GM19240 (cell line): ENCODE data around the gene ADIG.

Experiments used
- DNase-seq: peaks from one replicate; pipeline ENCODE4 v3.0.0; 2011; ENCODE audit warnings: low spot score; ENCODE audit not compliant: insufficient read length

Gene ADIG

DNA sequence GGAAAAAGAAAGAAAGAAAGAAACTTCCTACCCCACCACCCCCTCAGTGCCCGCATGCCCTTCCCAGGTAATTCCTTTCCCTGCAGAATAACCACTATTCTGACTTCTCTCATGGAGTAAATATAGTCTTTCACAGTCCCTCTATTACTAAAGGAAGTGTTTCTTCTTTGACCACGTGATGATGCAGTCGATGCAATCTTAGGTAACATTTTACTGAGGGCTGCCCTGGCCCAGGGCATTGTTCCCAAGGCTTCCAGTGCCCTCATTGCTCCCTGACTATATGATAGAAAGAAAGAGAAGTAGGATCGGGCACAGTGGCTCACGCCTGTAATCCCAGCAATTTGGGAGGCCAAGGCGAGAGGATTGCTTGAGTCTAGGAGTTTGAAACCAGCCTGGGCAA is 49.7 kb downstream of the ADIG start:
- DNase-seq, result no peak

DNA sequence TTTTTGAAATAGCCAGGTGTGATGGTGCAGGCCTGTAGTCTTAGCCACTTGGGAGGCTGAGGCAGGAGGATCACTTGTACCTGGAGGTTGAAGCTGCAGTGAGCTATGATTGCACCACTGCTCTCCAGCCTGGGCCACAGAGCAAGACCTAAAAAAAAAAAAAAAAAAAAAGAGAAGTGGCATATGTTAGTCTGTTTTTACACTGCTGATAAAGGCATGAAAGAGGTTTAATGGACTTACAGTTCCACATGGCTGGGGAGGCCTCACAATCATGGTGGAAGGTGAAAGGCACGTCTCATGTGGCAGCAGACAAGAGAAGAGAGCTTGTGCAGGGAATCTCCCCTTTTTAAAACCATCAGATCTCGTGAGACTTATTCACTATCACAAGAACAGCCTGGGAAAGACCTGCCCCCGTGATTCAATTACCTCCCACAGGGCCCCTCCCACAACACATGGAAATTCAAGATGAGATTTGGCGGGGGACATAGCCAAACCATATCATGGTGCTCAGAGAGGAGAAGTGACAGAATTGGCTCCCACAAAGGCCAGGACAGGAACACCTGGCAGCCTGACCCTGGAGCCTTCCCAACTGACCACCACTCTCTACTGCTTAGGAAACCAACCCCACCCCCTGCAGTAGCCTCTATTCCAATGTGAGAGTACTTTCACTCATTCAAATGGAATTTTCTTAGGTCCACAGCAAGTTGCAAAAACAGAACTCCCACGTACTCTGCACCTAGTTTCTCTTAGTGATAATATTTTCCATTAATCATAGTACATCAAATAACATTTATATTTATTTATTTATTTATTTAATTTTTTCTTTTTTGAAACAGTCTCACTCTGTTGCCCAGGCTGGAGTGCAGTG is 50.4 kb downstream of the ADIG start:
- DNase-seq, result no peak

DNA sequence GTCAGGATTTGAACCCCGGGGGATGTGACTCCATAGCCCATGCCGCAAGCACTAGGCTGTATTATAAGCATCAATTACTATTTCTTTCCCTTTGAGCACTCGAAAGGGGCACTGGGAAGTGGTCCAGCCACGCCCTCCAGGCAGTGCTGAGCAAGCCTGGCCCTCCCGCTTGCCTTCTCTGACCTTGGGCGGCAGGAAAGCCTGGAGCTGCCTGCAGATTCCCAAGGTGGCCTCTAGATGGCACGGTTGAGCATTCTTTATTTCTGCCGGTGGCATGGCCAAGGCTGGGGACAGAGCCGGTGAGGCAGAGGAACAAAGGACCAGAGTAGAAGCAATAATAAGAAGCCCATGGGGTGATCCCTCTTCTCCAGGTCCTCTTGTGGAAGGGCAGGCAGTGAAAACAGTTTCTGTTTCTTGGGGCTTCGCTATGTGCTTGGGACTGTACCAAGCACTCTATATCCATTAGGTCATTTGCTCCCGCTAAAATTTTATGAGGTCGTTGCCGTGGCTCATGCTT is 52.6 kb downstream of the ADIG start:
- DNase-seq, result peak; percentile 84

DNA sequence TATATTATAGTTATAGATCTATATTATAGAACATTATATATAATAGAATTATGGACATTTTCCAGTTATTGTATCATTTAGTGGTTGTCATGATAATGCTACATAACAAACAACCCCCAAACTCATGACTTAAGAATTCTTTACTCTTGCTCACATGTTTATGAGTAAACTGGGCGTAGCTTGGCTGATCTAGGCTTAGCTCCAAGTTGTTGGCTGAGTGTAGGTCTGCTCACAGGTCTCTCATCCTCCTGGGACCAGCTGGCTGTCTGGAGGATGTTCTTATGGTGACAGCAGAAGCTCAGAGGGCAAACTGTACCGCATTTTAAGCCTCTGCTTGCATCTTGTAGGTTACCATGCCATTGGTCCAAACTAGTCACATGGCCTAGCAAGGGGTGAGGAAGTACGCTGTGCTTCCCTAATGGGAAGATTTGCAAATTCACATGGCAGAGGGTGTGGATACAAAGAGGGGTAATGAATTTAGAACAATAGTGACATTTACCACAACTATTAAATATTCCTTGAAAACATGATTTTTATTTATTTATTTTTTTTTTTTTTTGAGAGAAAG is 54.8 kb downstream of the ADIG start:
- no peak for DNase-seq
